Activated T-cell treated with anti-CD3 and anti-CD28 coated beads for 1 hour (primary cell): ENCODE data around the gene ARGFX.
"Not testable (repeated sequence)": the region's sequence is repeated elsewhere in the genome, so short reads cannot be mapped to it uniquely, and the experiment has no call there.

Source experiments
- DNase-seq: peaks from one replicate; pipeline ENCODE4 v3.0.0-alpha.2; 2020; ENCODE audit warnings: low read depth

Gene ARGFX

GRCh38 chr3:121599900-121600299 is 32.2 kb downstream of the ARGFX start:
- DNase-seq = not testable (repeated sequence)

GRCh38 chr3:121601212-121601812 is 33.6 kb downstream of the ARGFX start:
- DNase-seq = no peak

GRCh38 chr3:121604759-121605158 is 37.0 kb downstream of the ARGFX start:
- no peak for DNase-seq

- DNase-seq = no peak
Observed at GRCh38 chr3:121606106-121606505, 38.4 kb downstream of the ARGFX start.
